ENCODE results near the gene CD59. TPM values are rescaled to one million over a fixed set of nuclear protein-coding genes. Genes with fewer than 3 reads are reported as not detected.

Gene CD59
- total RNA-seq, 1 experiment from 2014 or later = 1,281 TPM

GRCh38 chr11:33704240-33705002 is 31.8 kb downstream of the CD59 start:
- CTCF ChIA-PET = interaction anchor here (0.6 to 5.6 kb wide), 3 partner anchors 13 to 252 kb away, joined by 3 to 54 read pairs (median 3); no protein-coding TSS in a partner anchor
- H3K27ac Mint-ChIP-seq (ENCODE audit: unreplicated experiment) = peak overlapping the region; percentile 94
- H3K36me3 Mint-ChIP-seq (ENCODE audit: insufficient read depth, unreplicated experiment) = peaks cover 96% of the 10 kb centered on the region
- no peak for TF ChIP-seq CTCF (IDR thresholded peaks at IDR 0.05; ENCODE audit: unreplicated experiment)
- intact Hi-C loops (cut with micrococcal nuclease; ENCODE audit: unreplicated experiment) = no loop called here
- H3K9me3 Mint-ChIP-seq (ENCODE audit: low read depth, unreplicated experiment) = no peaks in the 10 kb centered on the region
- no peak for DNase-seq
- H3K27me3 Mint-ChIP-seq (ENCODE audit: unreplicated experiment) = no peaks in the 10 kb centered on the region
- peak overlapping the region; percentile 24 for H3K4me3 Mint-ChIP-seq (ENCODE audit: low read depth, unreplicated experiment)
- no TSS peak for BruUV-seq (replicated peaks)
- peaks cover 93% of the 10 kb centered on the region for H3K4me1 Mint-ChIP-seq (ENCODE audit: low read depth, unreplicated experiment)

- peaks cover 92% of the 10 kb centered on the region for H3K36me3 Mint-ChIP-seq (ENCODE audit: insufficient read depth, unreplicated experiment)
- intact Hi-C loops (cut with micrococcal nuclease; ENCODE audit: unreplicated experiment) = no loop called here
- CTCF ChIA-PET = interaction anchor here (0.6 to 5.6 kb wide), 2 partner anchors 13 to 251 kb away, joined by 3 to 54 read pairs; no protein-coding TSS in a partner anchor
- H3K4me1 Mint-ChIP-seq (ENCODE audit: low read depth, unreplicated experiment) = peaks cover 90% of the 10 kb centered on the region
- H3K9me3 Mint-ChIP-seq (ENCODE audit: low read depth, unreplicated experiment) = no peaks in the 10 kb centered on the region
- no peak for TF ChIP-seq CTCF (IDR thresholded peaks at IDR 0.05; ENCODE audit: unreplicated experiment)
- no peaks in the 10 kb centered on the region for H3K27me3 Mint-ChIP-seq (ENCODE audit: unreplicated experiment)
- no TSS peak for BruUV-seq (replicated peaks)
- DNase-seq = peak; percentile 75
- H3K4me3 Mint-ChIP-seq (ENCODE audit: low read depth, unreplicated experiment) = peak overlapping the region; percentile 24
- peak overlapping the region; percentile 94 for H3K27ac Mint-ChIP-seq (ENCODE audit: unreplicated experiment)
Measured at GRCh38 chr11:33703788-33704187, 32.4 kb downstream of the CD59 start.

GRCh38 chr11:33703234-33703633 is 33.0 kb downstream of the CD59 start:
- H3K4me3 Mint-ChIP-seq (ENCODE audit: low read depth, unreplicated experiment) = peak overlapping the region; percentile 24
- intact Hi-C loops (cut with micrococcal nuclease; ENCODE audit: unreplicated experiment) = no loop called here
- no TSS peak for BruUV-seq (replicated peaks)
- H3K36me3 Mint-ChIP-seq (ENCODE audit: insufficient read depth, unreplicated experiment) = peaks cover 90% of the 10 kb centered on the region
- CTCF ChIA-PET = interaction anchor here (5.6 kb wide), 1 partner anchor 12 kb away, joined by 54 read pairs; no protein-coding TSS in a partner anchor
- H3K27me3 Mint-ChIP-seq (ENCODE audit: unreplicated experiment) = no peaks in the 10 kb centered on the region
- TF ChIP-seq CTCF (IDR thresholded peaks at IDR 0.05; ENCODE audit: unreplicated experiment) = no peak
- no peaks in the 10 kb centered on the region for H3K9me3 Mint-ChIP-seq (ENCODE audit: low read depth, unreplicated experiment)
- H3K4me1 Mint-ChIP-seq (ENCODE audit: low read depth, unreplicated experiment) = peaks cover 86% of the 10 kb centered on the region
- H3K27ac Mint-ChIP-seq (ENCODE audit: unreplicated experiment) = peak overlapping the region; percentile 94
- no peak for DNase-seq

- no peak for TF ChIP-seq CTCF (IDR thresholded peaks at IDR 0.05; ENCODE audit: unreplicated experiment)
- intact Hi-C loops (cut with micrococcal nuclease; ENCODE audit: unreplicated experiment) = no loop called here
- no peaks in the 10 kb centered on the region for H3K9me3 Mint-ChIP-seq (ENCODE audit: low read depth, unreplicated experiment)
- CTCF ChIA-PET = interaction anchor here (1.2 to 5.6 kb wide), 5 partner anchors 11 to 41 kb away, joined by 3 to 54 read pairs (median 7); no protein-coding TSS in a partner anchor
- peaks cover 88% of the 10 kb centered on the region for H3K4me1 Mint-ChIP-seq (ENCODE audit: low read depth, unreplicated experiment)
- peak overlapping the region; percentile 94 for H3K27ac Mint-ChIP-seq (ENCODE audit: unreplicated experiment)
- H3K27me3 Mint-ChIP-seq (ENCODE audit: unreplicated experiment) = no peaks in the 10 kb centered on the region
- DNase-seq = peak; percentile 57
- TSS peak; percentile 94 for BruUV-seq (replicated peaks)
- peak overlapping the region; percentile 70 for H3K4me3 Mint-ChIP-seq (ENCODE audit: low read depth, unreplicated experiment)
- peaks cover 90% of the 10 kb centered on the region for H3K36me3 Mint-ChIP-seq (ENCODE audit: insufficient read depth, unreplicated experiment)
Measured at GRCh38 chr11:33701302-33702230, 34.7 kb downstream of the CD59 start.
